Hematopoietic multipotent progenitor cell treated with erythropoietin and hydrocortisone succinate and interleukin-3 and kit ligand, for 17 days (in vitro differentiated cells): ENCODE data around the gene SRGAP2.
"Not testable (repeated sequence)": the region's sequence is repeated elsewhere in the genome, so short reads cannot be mapped to it uniquely, and the experiment has no call there.

Source experiments
- DNase-seq: peaks from one replicate; pipeline ENCODE4 v3.0.0-alpha.2; 2015; ENCODE audit warnings: low spot score

The SRGAP2 gene

GRCh38 chr1:206203364-206204158 lies at the start of gene SRGAP2:
Gene SRGAP2 (plus strand): TSS chr1:206203541. CDS start chr1:206205971, 2,430 bp downstream.
- DNase-seq = peak; percentile 37

- not testable (repeated sequence) for DNase-seq
These were observed 35.9 kb upstream of the SRGAP2 start for GRCh38 chr1:206167350-206168029.

GRCh38 chr1:206169794-206170193 lies 33.5 kb upstream of the SRGAP2 start:
- not testable (repeated sequence) for DNase-seq

- not testable (repeated sequence) for DNase-seq
These were observed 30.1 kb upstream of the SRGAP2 start for GRCh38 chr1:206173110-206173719.

GRCh38 chr1:206174182-206174868 lies 29.0 kb upstream of the SRGAP2 start:
- DNase-seq = not testable (repeated sequence)

DNA sequence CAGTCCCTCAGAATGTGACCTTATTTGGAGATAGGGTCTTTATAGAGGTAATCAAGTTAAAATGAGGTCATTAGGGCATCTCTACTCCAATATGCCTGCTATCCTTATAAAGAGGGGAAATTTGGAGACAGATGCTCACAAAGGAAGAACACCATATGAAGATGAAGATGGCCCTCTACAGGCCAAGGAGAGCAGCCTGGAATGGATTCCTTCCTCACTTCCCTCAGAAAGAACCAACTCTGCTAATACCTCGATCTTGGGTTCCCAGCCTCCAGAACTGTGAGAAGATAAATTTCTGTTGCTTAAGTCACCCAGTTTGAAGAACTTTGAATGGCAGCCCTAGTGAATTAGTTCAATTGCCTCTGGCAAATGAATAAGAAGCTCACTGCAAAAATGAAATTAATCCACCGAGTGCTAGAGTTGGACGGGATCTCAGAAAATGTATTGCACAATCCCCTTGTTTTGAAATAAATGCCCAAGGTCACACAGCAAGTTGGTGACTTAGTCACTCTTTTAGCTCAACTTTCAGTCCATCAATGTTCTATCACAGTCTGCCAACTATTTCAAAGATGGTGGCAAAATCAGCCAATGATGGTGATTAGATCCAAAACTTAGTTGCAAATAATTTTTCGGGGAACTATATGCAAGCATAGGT lies 27.8 kb upstream of the SRGAP2 start:
- DNase-seq = not testable (repeated sequence)

DNA sequence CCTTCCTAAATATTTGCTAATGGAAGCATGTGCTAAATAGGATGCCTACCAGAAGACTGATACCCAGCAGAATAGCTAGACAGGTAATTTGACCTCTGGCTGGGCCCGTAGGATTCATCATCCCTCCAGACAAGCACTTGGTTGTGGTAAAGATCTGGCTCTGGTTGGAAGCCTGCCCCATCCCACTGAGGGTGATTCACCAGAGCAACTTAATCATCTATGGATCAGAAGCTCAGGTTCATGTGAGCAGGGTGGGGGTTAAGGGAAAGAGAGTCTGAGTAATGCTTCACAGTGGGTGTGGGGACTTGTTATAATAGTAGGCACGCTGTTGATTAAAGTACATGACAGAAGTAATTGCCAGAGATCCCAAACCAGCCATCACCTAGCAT lies 27.2 kb upstream of the SRGAP2 start:
- DNase-seq = not testable (repeated sequence)

- DNase-seq = not testable (repeated sequence)
These were observed 25.0 kb upstream of the SRGAP2 start for GRCh38 chr1:206178061-206178989.

DNA sequence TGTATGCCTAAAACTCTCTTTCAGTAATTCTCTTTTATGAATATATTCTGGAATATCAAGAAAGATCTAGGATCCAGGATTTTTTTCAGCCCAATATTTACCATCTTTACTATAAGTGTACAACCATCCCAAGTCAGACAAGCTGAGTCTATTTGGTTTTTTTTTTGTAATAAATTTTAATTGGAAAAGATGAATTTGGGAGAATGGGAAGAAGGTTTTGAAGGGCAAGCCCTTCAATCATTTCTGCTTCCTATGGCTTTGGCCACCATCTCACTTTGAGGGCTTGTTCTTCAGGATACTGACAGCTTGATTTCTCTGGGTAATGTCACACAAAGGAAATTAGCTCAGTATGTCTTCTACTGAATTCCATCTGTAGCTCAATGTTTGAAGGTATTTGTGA lies 23.7 kb upstream of the SRGAP2 start:
- DNase-seq = not testable (repeated sequence)

DNA sequence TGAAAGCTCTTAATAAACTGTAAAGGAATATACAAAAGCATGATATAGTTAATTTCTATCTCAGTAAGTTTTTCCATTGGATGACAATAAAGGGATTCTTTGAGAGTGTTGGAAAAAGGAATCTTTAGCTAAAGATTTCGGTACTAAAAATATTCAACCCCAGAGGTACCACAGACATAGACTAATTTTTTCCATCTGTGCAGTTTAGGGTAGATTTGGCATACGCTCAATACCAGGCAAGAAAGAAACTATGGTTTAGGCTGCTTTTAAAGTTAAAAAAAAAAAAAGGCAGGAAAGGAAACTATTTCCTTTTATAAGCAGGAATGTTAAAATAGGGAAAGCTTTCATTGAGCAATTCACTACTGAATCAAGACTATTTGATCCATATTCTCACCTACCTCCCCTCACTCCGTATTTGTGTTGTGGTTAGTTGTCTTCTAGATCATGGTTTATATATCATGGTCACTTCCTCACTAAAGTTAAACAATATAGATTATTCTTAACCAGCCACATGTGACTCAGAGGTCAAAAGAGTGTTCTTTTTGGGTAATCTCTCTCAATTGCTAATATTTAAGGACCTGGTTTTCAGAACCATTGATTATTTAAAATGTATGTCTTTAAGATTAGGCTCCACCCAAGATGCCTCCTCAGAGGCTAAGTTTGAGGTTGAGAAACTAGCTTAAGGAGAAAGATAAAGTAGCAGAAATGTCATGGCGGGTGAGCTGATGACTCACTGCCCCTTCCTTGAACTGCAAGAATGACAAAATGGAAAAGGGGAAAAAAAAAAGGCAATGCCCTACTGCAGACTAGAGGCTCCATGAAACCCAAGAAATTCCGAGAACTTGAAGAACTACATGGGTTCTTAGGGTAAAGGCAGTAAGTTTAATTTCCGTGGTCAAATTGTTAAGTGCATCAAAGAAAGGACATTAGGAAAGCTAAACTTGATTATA lies 20.7 kb upstream of the SRGAP2 start:
- not testable (repeated sequence) for DNase-seq

GRCh38 chr1:206183788-206184187 lies 19.6 kb upstream of the SRGAP2 start:
- not testable (repeated sequence) for DNase-seq

- not testable (repeated sequence) for DNase-seq
These were observed 17.6 kb upstream of the SRGAP2 start for GRCh38 chr1:206185778-206186177.

GRCh38 chr1:206186826-206187225 lies 16.5 kb upstream of the SRGAP2 start:
- DNase-seq = not testable (repeated sequence)

GRCh38 chr1:206195182-206195581 lies 8.2 kb upstream of the SRGAP2 start:
- DNase-seq = not testable (repeated sequence)

DNA sequence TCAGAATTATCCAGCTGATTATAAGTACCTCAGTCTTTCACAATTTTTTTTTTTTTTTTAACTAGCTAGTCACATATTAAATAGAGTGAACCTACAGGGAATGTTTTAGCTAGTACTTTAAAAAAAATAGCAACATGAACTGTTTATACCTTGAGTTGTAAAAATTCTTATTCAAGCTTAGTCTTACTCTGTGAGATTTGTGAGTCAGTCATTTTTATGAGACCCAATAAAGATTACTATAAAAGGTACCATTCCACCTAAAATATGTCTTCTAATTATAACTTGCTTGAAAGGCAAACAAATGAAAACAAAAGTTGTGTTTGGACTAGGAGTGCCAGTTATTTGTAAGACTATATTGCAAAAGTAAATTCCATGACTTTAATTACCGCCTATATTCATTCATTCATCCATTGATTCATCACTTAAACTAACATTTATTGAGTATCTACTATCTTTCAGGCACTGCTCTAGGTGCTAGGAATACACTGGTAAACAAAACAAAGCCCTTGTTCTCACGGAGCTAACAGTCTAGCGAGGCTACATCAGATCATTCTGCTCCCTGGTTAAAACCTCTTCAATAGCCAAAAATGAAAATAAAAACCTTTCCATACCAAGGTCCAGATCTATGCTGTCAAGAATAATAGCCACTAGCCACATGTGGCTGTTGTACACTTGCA lies 6.5 kb upstream of the SRGAP2 start:
- DNase-seq = not testable (repeated sequence)

GRCh38 chr1:206202789-206203363 lies 465 bp upstream of the SRGAP2 start, which contains the start of gene FAM72A:
Gene FAM72A (minus strand): TSS chr1:206202839. CDS start chr1:206202025, 814 bp downstream.
- DNase-seq = peak; percentile 99

DNA sequence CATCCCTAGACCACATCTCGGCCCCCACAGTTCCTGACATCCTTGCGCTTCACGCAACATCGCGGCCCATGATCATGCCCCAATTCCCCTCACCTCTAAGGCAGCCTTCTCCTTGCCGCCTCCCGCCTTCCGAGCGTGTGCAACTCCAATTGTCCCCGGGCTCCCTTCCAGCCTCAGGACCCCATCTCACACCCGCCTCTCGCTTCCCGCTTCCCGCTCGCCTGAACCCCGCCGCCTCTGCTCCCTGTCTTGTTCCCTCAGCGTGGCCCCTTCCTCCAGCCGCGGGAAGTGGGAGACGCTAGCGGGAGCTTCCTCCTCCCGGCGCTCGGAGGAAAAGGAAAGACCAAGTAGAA lies 794 bp downstream of the SRGAP2 start:
- not testable (repeated sequence) for DNase-seq

- DNase-seq = not testable (repeated sequence)
These were observed 1.5 kb downstream of the SRGAP2 start for GRCh38 chr1:206204871-206205270.
